ENCODE measurements around the gene IL2RA.

Gene IL2RA

GRCh38 chr10:5981529-5981928 is 80.6 kb downstream of the IL2RA start:
- no peak for DNase-seq (ENCODE audit: extremely low read depth, insufficient read length)
- no peaks in the 10 kb centered on the region for H3K36me3 ChIP-seq (ENCODE audit: control insufficient read depth, insufficient read depth, low read length)
- no peak overlapping the region for H3K4me3 ChIP-seq (replicated peaks; ENCODE audit: low read depth, low read length)
- TF ChIP-seq, protein P1, sequence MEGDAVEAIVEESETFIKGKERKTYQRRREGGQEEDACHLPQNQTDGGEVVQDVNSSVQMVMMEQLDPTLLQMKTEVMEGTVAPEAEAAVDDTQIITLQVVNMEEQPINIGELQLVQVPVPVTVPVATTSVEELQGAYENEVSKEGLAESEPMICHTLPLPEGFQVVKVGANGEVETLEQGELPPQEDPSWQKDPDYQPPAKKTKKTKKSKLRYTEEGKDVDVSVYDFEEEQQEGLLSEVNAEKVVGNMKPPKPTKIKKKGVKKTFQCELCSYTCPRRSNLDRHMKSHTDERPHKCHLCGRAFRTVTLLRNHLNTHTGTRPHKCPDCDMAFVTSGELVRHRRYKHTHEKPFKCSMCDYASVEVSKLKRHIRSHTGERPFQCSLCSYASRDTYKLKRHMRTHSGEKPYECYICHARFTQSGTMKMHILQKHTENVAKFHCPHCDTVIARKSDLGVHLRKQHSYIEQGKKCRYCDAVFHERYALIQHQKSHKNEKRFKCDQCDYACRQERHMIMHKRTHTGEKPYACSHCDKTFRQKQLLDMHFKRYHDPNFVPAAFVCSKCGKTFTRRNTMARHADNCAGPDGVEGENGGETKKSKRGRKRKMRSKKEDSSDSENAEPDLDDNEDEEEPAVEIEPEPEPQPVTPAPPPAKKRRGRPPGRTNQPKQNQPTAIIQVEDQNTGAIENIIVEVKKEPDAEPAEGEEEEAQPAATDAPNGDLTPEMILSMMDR (IDR thresholded peaks at IDR 0.05; ENCODE audit: insufficient read depth, low read length, poor library complexity, severe bottlenecking) = no peak
- no peaks in the 10 kb centered on the region; the same call in 1 of the 2 replicates for H3K27me3 ChIP-seq (replicated peaks; ENCODE audit: control insufficient read depth, insufficient read depth, low read length)

- TF ChIP-seq, protein P1 (IDR thresholded peaks at IDR 0.05; ENCODE audit: insufficient read depth, low read length, poor library complexity, severe bottlenecking) = no peak
- DNase-seq (ENCODE audit: extremely low read depth, insufficient read length) = no peak
Measured at GRCh38 chr10:5978230-5978489, 84.0 kb downstream of the IL2RA start.

GRCh38 chr10:5977471-5978229 is 84.5 kb downstream of the IL2RA start, which contains the start of gene IL15RA:
TSS of gene IL15RA (minus strand) at chr10:5977543. CDS start at chr10:5977492, 51 bp downstream.
- no peaks in the 10 kb centered on the region for H3K36me3 ChIP-seq (ENCODE audit: control insufficient read depth, insufficient read depth, low read length)
- H3K27me3 ChIP-seq (replicated peaks; ENCODE audit: control insufficient read depth, insufficient read depth, low read length) = no peaks in the 10 kb centered on the region
- TF ChIP-seq, protein P1 (IDR thresholded peaks at IDR 0.05; ENCODE audit: insufficient read depth, low read length, poor library complexity, severe bottlenecking) = peak; percentile 10
- peak within 1 kb of the TSS; percentile 94 for H3K4me3 ChIP-seq (replicated peaks; ENCODE audit: low read depth, low read length)
- peak; percentile 86 for DNase-seq (ENCODE audit: extremely low read depth, insufficient read length)

More at GRCh38 chr10:5978230-5978489, 84.0 kb downstream of the IL2RA start:
- peak overlapping the region; percentile 94 for H3K4me3 ChIP-seq (replicated peaks; ENCODE audit: low read depth, low read length)
- no peaks in the 10 kb centered on the region for H3K27me3 ChIP-seq (replicated peaks; ENCODE audit: control insufficient read depth, insufficient read depth, low read length)
- no peaks in the 10 kb centered on the region for H3K36me3 ChIP-seq (ENCODE audit: control insufficient read depth, insufficient read depth, low read length)

DNA sequence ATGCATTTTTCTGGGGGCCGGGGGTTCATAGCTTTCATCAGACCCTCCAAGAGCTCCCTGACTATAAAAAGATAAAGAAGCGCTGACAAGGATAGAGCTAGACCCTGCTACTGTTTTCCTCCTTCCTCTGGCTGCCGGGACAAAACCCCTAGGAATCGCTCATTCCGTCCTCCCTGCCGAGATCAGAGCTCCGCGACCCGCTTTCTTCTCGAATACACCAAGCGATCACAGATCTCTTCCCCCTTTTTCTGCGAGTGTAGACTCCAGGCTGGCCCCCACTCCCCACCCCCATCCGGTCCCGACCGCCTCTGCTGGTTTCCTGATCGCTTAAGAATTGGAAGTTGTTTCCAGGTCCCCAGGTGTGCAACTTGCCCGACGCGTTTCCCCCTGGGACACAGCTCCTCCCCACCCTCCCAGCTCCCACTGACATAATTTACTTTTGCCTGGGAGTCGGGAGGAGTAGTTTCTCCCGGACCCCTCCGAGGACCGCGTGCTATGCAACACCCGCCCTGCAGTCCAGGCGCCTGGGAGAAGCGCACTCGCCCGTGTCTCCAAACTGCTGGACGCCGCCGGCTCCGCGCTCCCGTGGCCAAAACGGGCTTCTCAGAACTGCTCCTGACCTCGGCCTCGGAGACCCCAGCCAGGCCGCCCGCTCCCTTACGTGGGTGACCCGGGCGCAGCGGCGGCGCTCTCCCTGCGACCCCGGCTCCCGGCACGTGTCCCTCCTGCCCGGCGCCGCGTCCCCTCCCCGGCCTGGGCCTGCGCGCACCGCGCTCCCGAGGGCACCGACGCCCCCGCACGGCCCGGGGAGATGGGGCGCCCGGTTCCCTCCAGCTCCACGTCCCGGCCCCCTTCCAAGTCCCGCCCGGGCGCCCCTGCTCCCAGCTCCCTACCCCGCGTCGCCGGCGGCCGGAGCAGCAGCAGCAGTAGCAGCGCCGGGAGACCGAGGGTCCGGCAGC is 85.4 kb downstream of the IL2RA start:
- Histone ChIP-seq H3K4me3 (replicated peaks; ENCODE audit: low read depth, low read length) (peak overlapping the region; percentile 94), H3K36me3 (ENCODE audit: control insufficient read depth, insufficient read depth, low read length) (no peaks in the 10 kb centered on the region), H3K27me3 (replicated peaks; ENCODE audit: control insufficient read depth, insufficient read depth, low read length) (no peaks in the 10 kb centered on the region)
- peak; percentile 72 for DNase-seq (ENCODE audit: extremely low read depth, insufficient read length)
- TF ChIP-seq, protein P1 (IDR thresholded peaks at IDR 0.05; ENCODE audit: insufficient read depth, low read length, poor library complexity, severe bottlenecking) = no peak

DNA sequence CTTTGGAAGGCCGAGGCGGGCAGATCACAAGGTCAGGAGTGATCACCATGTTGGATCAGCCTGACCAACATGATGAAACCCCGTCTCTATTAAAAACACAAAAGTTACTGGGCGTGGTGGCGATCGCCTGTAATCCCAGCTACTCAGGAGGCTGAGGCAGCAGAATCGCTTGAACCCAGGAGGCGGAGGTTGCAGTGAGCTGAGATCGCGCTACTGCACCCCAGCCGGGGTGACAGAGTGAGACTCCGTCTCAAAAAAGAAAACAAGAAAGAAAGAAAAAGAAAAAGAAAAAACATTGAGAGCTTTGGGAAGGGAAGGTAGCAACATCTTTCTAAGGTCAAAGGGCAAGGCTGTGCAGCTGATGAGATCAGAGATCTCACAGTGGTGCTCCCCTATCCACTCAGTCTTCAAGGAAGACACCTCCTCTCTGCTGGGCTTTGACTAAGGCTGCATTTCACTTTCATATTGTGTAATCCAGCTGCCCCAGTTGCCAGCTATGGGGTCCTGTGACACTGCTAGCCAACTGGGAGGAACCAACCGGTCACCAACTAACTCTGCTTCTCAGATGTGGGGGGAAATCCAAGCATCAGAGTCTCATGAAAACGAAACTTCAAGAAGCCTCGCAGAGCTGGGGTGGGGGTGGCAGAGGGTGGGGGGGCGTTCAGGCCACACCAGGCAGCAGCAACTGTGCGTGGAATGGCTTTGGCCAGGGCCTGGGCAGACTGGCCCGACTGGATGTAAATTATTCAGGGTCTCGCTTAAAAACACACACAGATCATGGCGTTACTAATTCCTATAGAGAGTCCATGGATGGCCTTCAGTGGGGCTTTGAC is 86.3 kb downstream of the IL2RA start:
- Histone ChIP-seq H3K36me3 (ENCODE audit: control insufficient read depth, insufficient read depth, low read length) (no peaks in the 10 kb centered on the region), H3K4me3 (replicated peaks; ENCODE audit: low read depth, low read length) (peak overlapping the region; percentile 94), H3K27me3 (replicated peaks; ENCODE audit: control insufficient read depth, insufficient read depth, low read length) (no peaks in the 10 kb centered on the region)
- TF ChIP-seq, protein P1 (IDR thresholded peaks at IDR 0.05; ENCODE audit: insufficient read depth, low read length, poor library complexity, severe bottlenecking) = no peak
- DNase-seq (ENCODE audit: extremely low read depth, insufficient read length) = peak; percentile 78
